ENCODE data around the gene POT1.

The POT1 gene

DNA sequence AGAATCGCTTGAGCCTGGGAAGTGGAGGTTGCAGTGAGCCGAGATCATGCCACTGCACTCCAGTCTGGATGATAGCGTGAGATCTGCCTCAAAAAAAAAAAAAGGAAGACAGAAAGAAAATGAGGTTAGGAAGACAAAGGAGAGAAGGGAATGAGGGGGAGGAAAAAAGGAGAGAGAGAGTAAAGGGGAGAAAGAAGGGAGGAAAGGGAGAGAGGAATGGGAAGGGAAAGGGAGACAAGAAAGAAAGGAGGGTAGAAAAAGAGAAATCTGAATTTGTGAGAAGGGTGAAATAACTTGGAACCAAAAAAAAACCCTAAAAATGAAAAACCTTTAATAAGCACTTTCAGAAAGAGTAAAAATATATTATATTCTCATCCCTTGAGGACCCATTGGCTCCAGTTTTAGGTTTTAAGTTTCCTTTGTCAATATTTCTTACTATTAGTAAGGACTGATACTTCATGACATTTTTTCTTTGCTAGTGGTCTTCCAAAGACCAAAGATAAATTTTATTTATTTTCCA lies 54.9 kb downstream of the POT1 start:
- no peaks in the 10 kb centered on the region for H3K27me3 ChIP-seq (replicated peaks; ENCODE audit: control insufficient read depth, insufficient read depth, low read length)
- DNase-seq (ENCODE audit: extremely low read depth, insufficient read length) = no peak

DNA sequence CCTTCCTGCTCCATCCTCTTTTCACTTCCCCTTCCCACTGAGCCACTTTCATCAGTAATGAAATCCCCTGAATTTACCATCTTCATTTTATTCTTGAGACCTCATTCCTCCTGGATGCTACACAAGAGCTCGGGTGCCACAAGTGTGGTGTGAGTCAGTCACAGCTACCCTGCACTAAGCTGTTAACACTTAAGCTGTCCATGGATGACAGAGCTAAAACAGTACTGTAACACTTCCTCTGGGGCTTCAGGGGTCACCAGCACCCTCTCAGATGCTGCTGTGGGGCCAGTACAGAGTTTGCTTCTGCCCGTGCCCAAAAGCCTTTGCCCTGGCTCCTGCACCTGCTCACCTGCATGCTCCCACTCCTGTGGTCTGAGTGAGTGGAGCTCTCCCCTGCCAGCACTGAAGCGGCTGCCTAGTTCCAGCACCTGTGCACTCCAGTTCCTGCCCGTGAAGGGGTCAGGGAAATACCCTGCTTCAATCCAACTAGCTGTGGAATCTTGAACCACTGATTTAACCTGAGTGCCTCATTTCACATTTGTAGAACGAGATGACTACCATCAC lies 71.9 kb downstream of the POT1 start:
- TF ChIP-seq, protein P1, sequence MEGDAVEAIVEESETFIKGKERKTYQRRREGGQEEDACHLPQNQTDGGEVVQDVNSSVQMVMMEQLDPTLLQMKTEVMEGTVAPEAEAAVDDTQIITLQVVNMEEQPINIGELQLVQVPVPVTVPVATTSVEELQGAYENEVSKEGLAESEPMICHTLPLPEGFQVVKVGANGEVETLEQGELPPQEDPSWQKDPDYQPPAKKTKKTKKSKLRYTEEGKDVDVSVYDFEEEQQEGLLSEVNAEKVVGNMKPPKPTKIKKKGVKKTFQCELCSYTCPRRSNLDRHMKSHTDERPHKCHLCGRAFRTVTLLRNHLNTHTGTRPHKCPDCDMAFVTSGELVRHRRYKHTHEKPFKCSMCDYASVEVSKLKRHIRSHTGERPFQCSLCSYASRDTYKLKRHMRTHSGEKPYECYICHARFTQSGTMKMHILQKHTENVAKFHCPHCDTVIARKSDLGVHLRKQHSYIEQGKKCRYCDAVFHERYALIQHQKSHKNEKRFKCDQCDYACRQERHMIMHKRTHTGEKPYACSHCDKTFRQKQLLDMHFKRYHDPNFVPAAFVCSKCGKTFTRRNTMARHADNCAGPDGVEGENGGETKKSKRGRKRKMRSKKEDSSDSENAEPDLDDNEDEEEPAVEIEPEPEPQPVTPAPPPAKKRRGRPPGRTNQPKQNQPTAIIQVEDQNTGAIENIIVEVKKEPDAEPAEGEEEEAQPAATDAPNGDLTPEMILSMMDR (IDR thresholded peaks at IDR 0.05; ENCODE audit: insufficient read depth, low read length, poor library complexity, severe bottlenecking) = no peak
- no peaks in the 10 kb centered on the region for H3K27me3 ChIP-seq (replicated peaks; ENCODE audit: control insufficient read depth, insufficient read depth, low read length)
- H3K4me3 ChIP-seq (replicated peaks; ENCODE audit: low read depth, low read length) = no peak overlapping the region
- peaks cover 3% of the 10 kb centered on the region for H3K36me3 ChIP-seq (ENCODE audit: control insufficient read depth, insufficient read depth, low read length)
- DNase-seq (ENCODE audit: extremely low read depth, insufficient read length) = no peak

More for the DNA sequence above, 54.9 kb downstream of the POT1 start:
- Histone ChIP-seq H3K36me3 (ENCODE audit: control insufficient read depth, insufficient read depth, low read length) (no peaks in the 10 kb centered on the region), H3K4me3 (replicated peaks; ENCODE audit: low read depth, low read length) (no peak overlapping the region)
- TF ChIP-seq, protein P1 (IDR thresholded peaks at IDR 0.05; ENCODE audit: insufficient read depth, low read length, poor library complexity, severe bottlenecking) = no peak

DNA sequence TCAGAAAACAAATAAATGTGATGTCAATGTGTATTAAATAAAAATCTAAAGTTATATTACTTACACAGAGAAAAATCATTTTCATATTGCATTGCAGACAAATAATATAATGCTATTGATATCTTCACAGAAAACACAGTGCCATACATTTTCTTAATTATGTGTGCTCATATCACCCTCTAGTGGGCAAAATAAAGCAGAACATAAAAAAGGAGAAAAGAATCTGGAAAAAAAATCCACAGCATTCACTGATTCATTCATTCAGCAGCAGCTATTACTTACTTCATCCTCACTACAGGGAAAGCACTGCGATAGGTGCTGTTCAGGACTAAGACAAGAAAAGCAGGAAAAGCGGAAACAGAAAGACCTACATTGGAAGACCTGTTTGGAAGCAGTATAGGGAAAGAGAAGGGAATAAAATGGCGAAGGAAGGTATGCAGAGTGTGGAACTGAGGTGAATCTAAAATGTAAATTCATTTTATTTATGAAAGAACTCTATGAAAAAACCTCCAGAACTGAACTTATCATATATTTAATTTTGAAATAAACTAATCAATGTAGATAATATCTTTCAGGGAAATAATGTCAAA lies 73.2 kb downstream of the POT1 start:
- peak; percentile 23 for DNase-seq (ENCODE audit: extremely low read depth, insufficient read length)
- Histone ChIP-seq H3K27me3 (replicated peaks; ENCODE audit: control insufficient read depth, insufficient read depth, low read length) (no peaks in the 10 kb centered on the region), H3K4me3 (replicated peaks; ENCODE audit: low read depth, low read length) (no peak overlapping the region), H3K36me3 (ENCODE audit: control insufficient read depth, insufficient read depth, low read length) (peaks cover 3% of the 10 kb centered on the region)
- TF ChIP-seq, protein P1 (IDR thresholded peaks at IDR 0.05; ENCODE audit: insufficient read depth, low read length, poor library complexity, severe bottlenecking) = peak; percentile 56

DNA sequence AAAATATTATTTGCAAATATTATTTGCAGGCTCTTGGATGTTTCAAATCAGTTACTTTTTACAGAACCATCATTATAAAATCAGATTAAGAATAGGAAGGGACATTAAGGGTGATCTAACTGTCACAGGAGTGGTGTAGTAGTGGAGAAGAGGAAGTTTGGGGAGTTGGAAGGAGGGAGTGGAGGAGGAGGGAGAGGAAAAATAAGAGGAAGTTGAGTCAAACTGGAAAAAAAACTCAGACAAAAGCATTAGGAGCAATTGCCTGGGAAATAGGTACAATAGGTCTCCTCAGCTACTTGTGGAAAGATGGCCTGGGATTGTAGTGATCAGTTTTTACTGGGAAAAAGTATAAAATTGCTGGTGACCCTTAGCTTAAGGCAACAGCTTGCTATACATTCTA lies 86.3 kb downstream of the POT1 start:
- H3K4me3 ChIP-seq (replicated peaks; ENCODE audit: low read depth, low read length) = no peak overlapping the region
- TF ChIP-seq, protein P1 (IDR thresholded peaks at IDR 0.05; ENCODE audit: insufficient read depth, low read length, poor library complexity, severe bottlenecking) = no peak
- no peaks in the 10 kb centered on the region for H3K27me3 ChIP-seq (replicated peaks; ENCODE audit: control insufficient read depth, insufficient read depth, low read length)
- no peaks in the 10 kb centered on the region for H3K36me3 ChIP-seq (ENCODE audit: control insufficient read depth, insufficient read depth, low read length)
- no peak for DNase-seq (ENCODE audit: extremely low read depth, insufficient read length)

DNA sequence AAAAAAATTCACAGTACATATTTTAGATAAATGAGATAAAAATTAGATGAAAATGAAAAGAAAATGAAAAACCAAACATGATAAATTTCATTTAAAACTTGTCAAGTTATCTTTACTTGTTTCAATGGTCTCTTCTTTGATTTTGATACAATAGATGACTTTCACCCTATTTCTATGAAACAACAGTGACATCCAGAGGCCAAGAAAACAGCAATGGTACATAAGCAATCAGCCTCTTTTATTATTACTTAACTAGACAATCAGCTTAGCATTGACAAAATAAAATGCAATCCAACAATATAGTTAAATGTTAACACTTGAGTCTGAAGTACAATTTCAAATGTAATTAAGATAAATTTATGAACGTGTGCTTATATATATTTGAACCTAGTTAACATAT lies 89.2 kb downstream of the POT1 start:
- no peaks in the 10 kb centered on the region for H3K36me3 ChIP-seq (ENCODE audit: control insufficient read depth, insufficient read depth, low read length)
- H3K27me3 ChIP-seq (replicated peaks; ENCODE audit: control insufficient read depth, insufficient read depth, low read length) = no peaks in the 10 kb centered on the region
- TF ChIP-seq, protein P1 (IDR thresholded peaks at IDR 0.05; ENCODE audit: insufficient read depth, low read length, poor library complexity, severe bottlenecking) = no peak
- no peak for DNase-seq (ENCODE audit: extremely low read depth, insufficient read length)
- no peak overlapping the region for H3K4me3 ChIP-seq (replicated peaks; ENCODE audit: low read depth, low read length)

Data from GM06990 (cell line).